HepG2 (cell line): ENCODE results near the gene OSBPL10. TPM values are rescaled to one million over a fixed set of nuclear protein-coding genes. Genes with fewer than 3 reads are reported as not detected.

Experiments
- ATAC-seq: fragments of 200-7000 bp; cut with Tn5 transposase; 3 replicates; pipeline ENCODE4 v1.9.1; 2020; ENCODE audit warnings: mild to moderate bottlenecking, moderate library complexity
- BruUV-seq: library from RNA; stranded (reverse); fragments of 400-500 nt; replicated peaks from 2 replicates; lab custom pipeline; 2021; lab: Mats Ljungman, UMichigan
- CTCF ChIA-PET: fragments of 300-600 bp; formaldehyde crosslinking; extraction: SDS; loops from one replicate; lab custom pipeline; 2021; ENCODE audit warnings: low total read pairs, inconsistent platforms, low intra/inter-chr PET ratio; lab: Yijun Ruan, JAX
- POLR2A ChIA-PET: fragments of 350-600 bp; sonication (Branson Sonifier 250); formaldehyde crosslinking; loops from one replicate; lab custom pipeline; 2020; ENCODE audit warnings: antibody characterized with exemption, inconsistent platforms; lab: Yijun Ruan, JAX
- DNase-seq: peaks from one replicate; pipeline ENCODE4 v3.0.0-alpha.2; 2015; ENCODE audit warnings: low spot score
- FAIRE-seq: peaks from 3 replicates; lab custom pipeline; 2011; peaks lifted over from hg19 to GRCh38; lab: Jason Lieb, UNC
- H2AFZ ChIP-seq: one replicate; pipeline ENCODE4 v1.6.1; 2011; ENCODE audit warnings: low read length, inconsistent platforms
- H3K27ac ChIP-seq: fragments of 300-600 bp; 3 replicates; pipeline ENCODE4 v1.8.0; 2011; ENCODE audit warnings: mixed run types, mild to moderate bottlenecking, mixed read lengths, low read length, inconsistent platforms; ENCODE audit not compliant: insufficient read depth; ENCODE audit errors: extremely low read length
- H3K27me3 ChIP-seq, 2 experiments: fragments of 200-600 bp in 1 of 2; 2 replicates in 1 of 2; 3 replicates in 1 of 2; pipeline versions ENCODE4 v1.6.0 to v1.8.0; 2011; ENCODE audit warnings: low read length in 2 of 2, mild to moderate bottlenecking in 2 of 2, moderate library complexity in 2 of 2, inconsistent platforms in 1 of 2; ENCODE audit not compliant: insufficient read depth in 2 of 2, control insufficient read depth in 1 of 2
- H3K36me3 ChIP-seq, 2 experiments: fragments of 200-600 bp in 1 of 2; replicated peaks in 1 of 2; 2 replicates in 1 of 2; 3 replicates in 1 of 2; pipeline versions ENCODE4 v1.5.1 to v1.8.0; 2011; ENCODE audit warnings: low read length in 2 of 2, inconsistent platforms in 1 of 2; ENCODE audit not compliant: insufficient read depth in 2 of 2, control insufficient read depth in 1 of 2
- H3K4me1 ChIP-seq: 2 replicates; pipeline ENCODE4 v1.5.1; 2012; ENCODE audit warnings: low read length, inconsistent platforms; ENCODE audit not compliant: insufficient read depth
- H3K4me2 ChIP-seq: 2 replicates; pipeline ENCODE4 v1.6.0; 2011; ENCODE audit warnings: low read depth, low read length, inconsistent platforms
- H3K4me3 ChIP-seq, 3 experiments: fragments of 200-600 bp in 1 of 3; sonication (generic), shearing (Covaris generic) in 1 of 3; replicated peaks in 1 of 3; 2 replicates each; pipeline ENCODE4 v1.5.1; 2011 to 2016; ENCODE audit warnings: low read length in 3 of 3, inconsistent platforms in 2 of 3, low read depth in 2 of 3, mild to moderate bottlenecking in 2 of 3, control low read depth in 1 of 3, mixed read lengths in 1 of 3; ENCODE audit not compliant: insufficient read depth in 1 of 3
- H3K79me2 ChIP-seq: one replicate; pipeline ENCODE4 v1.6.1; 2011; ENCODE audit warnings: low read length, inconsistent platforms; ENCODE audit not compliant: insufficient read depth
- H3K9ac ChIP-seq: 2 replicates; pipeline ENCODE4 v1.6.0; 2011; ENCODE audit warnings: mild to moderate bottlenecking, low read depth, low read length, inconsistent platforms; ENCODE audit not compliant: insufficient read depth
- H3K9me3 ChIP-seq: 2 replicates; pipeline ENCODE4 v1.5.1; 2012; ENCODE audit warnings: mild to moderate bottlenecking, low read length
- H4K20me1 ChIP-seq: 2 replicates; pipeline ENCODE4 v1.6.0; 2011; ENCODE audit warnings: inconsistent platforms, mild to moderate bottlenecking, low read length, moderate library complexity; ENCODE audit not compliant: insufficient read depth
- CC2D1A ChIP-seq: sonication (generic); formaldehyde crosslinking; IDR thresholded peaks from 2 replicates; pipeline ENCODE4 v1.8.1; 2023; ENCODE audit warnings: mild to moderate bottlenecking, missing genetic modification reagents
- CCAR2 ChIP-seq: fragments of 200-400 bp; formaldehyde crosslinking; optimal IDR thresholded peaks from 2 replicates; pipeline ENCODE3; 2018; ENCODE audit warnings: low read depth, mild to moderate bottlenecking, low read length, moderate library complexity
- EHMT2 ChIP-seq: fragments of 200-600 bp; sonication (generic); IDR thresholded peaks from 2 replicates; pipeline ENCODE4 v1.7.0; 2017; ENCODE audit warnings: antibody characterized with exemption, low read depth, low read length, borderline replicate concordance
- ETV6 ChIP-seq: sonication (generic); formaldehyde crosslinking; conservative IDR thresholded peaks from 2 replicates; pipeline ENCODE4 v1.4.0; 2020; ENCODE audit warnings: missing genetic modification reagents
- FOXA3 ChIP-seq: IDR thresholded peaks from 2 replicates; pipeline ENCODE4 v1.6.1; 2016; ENCODE audit warnings: missing genetic modification reagents, missing compliant biosample characterization
- HMG20A ChIP-seq: IDR thresholded peaks from 2 replicates; pipeline ENCODE4 v1.6.1; 2016; ENCODE audit warnings: borderline replicate concordance
- MAFF ChIP-seq: IDR thresholded peaks from 2 replicates; pipeline ENCODE4 v1.6.1; 2011; ENCODE audit warnings: low read depth, low read length, improper control_type of control experiment
- NR2F6 ChIP-seq, 2 experiments: IDR thresholded peaks; 2 replicates each; pipeline ENCODE4 v1.6.1; 2016; ENCODE audit warnings: antibody characterized with exemption in 1 of 2, mild to moderate bottlenecking in 1 of 2
- ZNF230 ChIP-seq: sonication (generic); formaldehyde crosslinking; IDR thresholded peaks from 2 replicates; pipeline ENCODE4 v1.4.0; 2020; ENCODE audit warnings: mild to moderate bottlenecking, missing genetic modification reagents
- ZNF382 ChIP-seq: sonication (generic); formaldehyde crosslinking; IDR thresholded peaks from 2 replicates; pipeline ENCODE4 v1.5.0; 2020; ENCODE audit warnings: missing genetic modification reagents, mild to moderate bottlenecking, borderline replicate concordance
- ZNF558 ChIP-seq: sonication (generic); formaldehyde crosslinking; IDR thresholded peaks from 2 replicates; pipeline ENCODE4 v1.9.0; 2022; ENCODE audit warnings: mild to moderate bottlenecking, missing genetic modification reagents, borderline replicate concordance
- ZNF672 ChIP-seq: sonication (generic); formaldehyde crosslinking; IDR thresholded peaks from 2 replicates; pipeline ENCODE4 v1.8.1; 2022; ENCODE audit warnings: missing genetic modification reagents
- WGBS: methylation state at CpG from one replicate; pipeline ENCODE4 v1.1.6; 2017; ENCODE audit warnings: low lambda C conversion rate; 5-methylcytosine and 5-hydroxymethylcytosine counted together
- in situ Hi-C: cut with HindIII; loops from 2 replicates; pipeline ENCODE4 v1.10.0; 2017; ENCODE audit warnings: low pct_unique_long_range_greater_than_20kb; ENCODE audit not compliant: extremely low pct_ligation_motif_present
- intact Hi-C: fragments of 100-400 bp; cut with micrococcal nuclease; formaldehyde crosslinking; loops from one replicate; pipeline ENCODE4 v1.10.0; 2022; ENCODE audit not compliant: unreplicated experiment
- polyA plus RNA-seq, 8 experiments: library from polyadenylated mRNA; depleted of rRNA in 3 of 8; stranded (reverse) in 7 of 8; unstranded in 1 of 8; fragments of >200 nt; fragmentation: Illumina TruSeq in 4 of 8; extraction: Trizol in 4 of 8; gene quantifications; 2 replicates each; pipeline versions ENCODE4 v1.2.1 to v1.2.3, GENCODE V29; 2011 to 2016; ENCODE audit warnings: low read depth in 4 of 8, missing spikeins in 1 of 8, mixed read lengths in 1 of 8; ENCODE audit not compliant: insufficient read depth in 1 of 8
- total RNA-seq, 5 experiments: library from RNA; depleted of rRNA; stranded (reverse); fragments of >200 nt; fragmentation: Illumina TruSeq; extraction: Trizol; gene quantifications; 2 replicates each; pipeline ENCODE4 v1.2.3, GENCODE V29; 2016; ENCODE audit warnings: low read depth in 1 of 5
- TF ChIP-seq, protein P1 (sequence below): sonication (generic); formaldehyde crosslinking; IDR thresholded peaks from 2 replicates; pipeline ENCODE4 v1.8.0; 2022; ENCODE audit warnings: mild to moderate bottlenecking, missing genetic modification reagents; ENCODE audit not compliant: insufficient replicate concordance
- TF ChIP-seq, protein P2 (sequence below): sonication (generic); formaldehyde crosslinking; IDR thresholded peaks from 2 replicates; pipeline ENCODE4 v1.5.0; 2020; ENCODE audit warnings: mild to moderate bottlenecking, missing genetic modification reagents, borderline replicate concordance
- TF ChIP-seq, protein P3 (sequence below): IDR thresholded peaks from 2 replicates; pipeline ENCODE4 v1.6.1; 2016; ENCODE audit warnings: low read depth, borderline replicate concordance
- TF ChIP-seq, protein P4 (sequence below): sonication (generic); formaldehyde crosslinking; IDR thresholded peaks from 2 replicates; pipeline ENCODE4 v1.8.1; 2022; ENCODE audit warnings: mild to moderate bottlenecking, missing genetic modification reagents

The OSBPL10 gene
- total and polyA plus RNA-seq, 2 of the 13 experiments (the other 11 are each of a cell fraction or from before 2014, with no cell fraction given) = 10.3 to 28.6 TPM

DNA sequence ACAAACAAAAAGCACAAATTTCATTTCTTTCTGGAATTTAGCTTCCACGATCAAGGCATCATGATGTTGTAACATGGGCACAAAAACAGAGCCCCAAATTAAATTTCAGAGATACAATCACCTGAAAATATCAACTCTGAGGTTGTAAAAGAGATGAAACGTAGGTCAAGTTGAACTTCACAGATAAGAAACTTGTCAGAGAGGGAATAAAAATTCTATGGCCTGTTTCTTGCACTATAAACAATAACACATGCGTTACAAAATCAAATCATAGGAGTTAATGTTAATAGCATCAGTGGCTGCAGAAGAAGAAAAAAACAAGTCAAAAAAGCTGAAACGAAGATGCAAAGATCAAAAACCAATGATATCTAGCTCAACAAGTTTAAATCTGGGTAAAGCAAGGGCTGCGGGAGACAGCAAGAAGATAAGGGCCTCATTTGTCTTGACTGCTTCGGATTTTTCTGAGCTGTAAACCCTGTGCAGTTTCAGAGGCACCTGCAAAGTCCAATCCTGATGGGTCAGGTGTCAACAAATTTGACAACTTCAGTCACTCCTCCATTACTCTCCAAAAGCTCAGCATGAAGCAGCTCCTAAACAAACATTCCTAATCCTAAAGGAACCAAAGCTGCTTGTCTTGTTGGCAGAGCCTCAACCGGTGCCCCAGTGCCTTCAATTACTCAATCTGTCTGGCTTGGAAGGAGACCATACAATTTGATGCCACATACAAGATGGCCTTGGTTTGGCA lies 228.6 kb downstream of the OSBPL10 start (continued):
- TF ChIP-seq EHMT2 (no peak), NR2F6 (IDR thresholded peaks at IDR 0.05) (no peak), NR2F6 (CRISPR knock-in tag; IDR thresholded peaks at IDR 0.05) (no peak), CCAR2 (no peak)

DNA sequence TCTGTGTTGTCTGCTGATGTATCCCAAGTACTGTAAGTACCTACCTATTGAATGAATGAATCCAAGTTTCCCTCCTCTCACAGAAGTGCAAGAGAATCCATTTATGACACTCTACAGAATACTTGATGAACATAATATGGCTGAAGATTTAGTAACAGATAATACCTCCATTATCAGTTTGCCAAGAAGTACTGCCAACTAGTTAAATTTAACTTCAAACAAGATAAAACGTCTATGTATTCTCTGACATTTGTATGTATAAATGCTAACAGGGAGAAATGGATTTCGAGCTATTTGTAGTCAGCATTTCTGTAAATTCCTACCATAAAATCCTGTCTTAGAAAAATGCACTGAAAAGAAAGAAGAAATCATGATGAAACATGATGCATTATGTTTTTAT lies 230.7 kb downstream of the OSBPL10 start:
- 86% methylated on average over 2 of the region's 2 CpGs for WGBS
- FAIRE-seq = no peak
- H4K20me1 ChIP-seq = no peaks in the 10 kb centered on the region
- H3K79me2 ChIP-seq = no peaks in the 10 kb centered on the region
- H3K27me3 ChIP-seq = no peaks in the 10 kb centered on the region
- in situ Hi-C loops = no loop called here
- no peak for ATAC-seq
- no peaks in the 10 kb centered on the region for H3K9me3 ChIP-seq
- no peak overlapping the region for H3K4me3 ChIP-seq
- H3K36me3 ChIP-seq = peaks cover 6 to 13% of the 10 kb centered on the region in 2 experiments; a peak in 3 of 5 replicates
- TF ChIP-seq ZNF558 (CRISPR knock-in tag) (no peak), CC2D1A (no peak), ETV6 (CRISPR knock-in tag) (no peak), ZNF230 (CRISPR knock-in tag) (no peak), MAFF (no peak), ZNF382 (no peak), HMG20A (no peak), FOXA3 (CRISPR knock-in tag) (no peak), ZNF672 (CRISPR knock-in tag) (no peak)
- TF ChIP-seq, protein P1, sequence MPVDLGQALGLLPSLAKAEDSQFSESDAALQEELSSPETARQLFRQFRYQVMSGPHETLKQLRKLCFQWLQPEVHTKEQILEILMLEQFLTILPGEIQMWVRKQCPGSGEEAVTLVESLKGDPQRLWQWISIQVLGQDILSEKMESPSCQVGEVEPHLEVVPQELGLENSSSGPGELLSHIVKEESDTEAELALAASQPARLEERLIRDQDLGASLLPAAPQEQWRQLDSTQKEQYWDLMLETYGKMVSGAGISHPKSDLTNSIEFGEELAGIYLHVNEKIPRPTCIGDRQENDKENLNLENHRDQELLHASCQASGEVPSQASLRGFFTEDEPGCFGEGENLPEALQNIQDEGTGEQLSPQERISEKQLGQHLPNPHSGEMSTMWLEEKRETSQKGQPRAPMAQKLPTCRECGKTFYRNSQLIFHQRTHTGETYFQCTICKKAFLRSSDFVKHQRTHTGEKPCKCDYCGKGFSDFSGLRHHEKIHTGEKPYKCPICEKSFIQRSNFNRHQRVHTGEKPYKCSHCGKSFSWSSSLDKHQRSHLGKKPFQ (CRISPR knock-in tag) = no peak
- TF ChIP-seq, protein P2, sequence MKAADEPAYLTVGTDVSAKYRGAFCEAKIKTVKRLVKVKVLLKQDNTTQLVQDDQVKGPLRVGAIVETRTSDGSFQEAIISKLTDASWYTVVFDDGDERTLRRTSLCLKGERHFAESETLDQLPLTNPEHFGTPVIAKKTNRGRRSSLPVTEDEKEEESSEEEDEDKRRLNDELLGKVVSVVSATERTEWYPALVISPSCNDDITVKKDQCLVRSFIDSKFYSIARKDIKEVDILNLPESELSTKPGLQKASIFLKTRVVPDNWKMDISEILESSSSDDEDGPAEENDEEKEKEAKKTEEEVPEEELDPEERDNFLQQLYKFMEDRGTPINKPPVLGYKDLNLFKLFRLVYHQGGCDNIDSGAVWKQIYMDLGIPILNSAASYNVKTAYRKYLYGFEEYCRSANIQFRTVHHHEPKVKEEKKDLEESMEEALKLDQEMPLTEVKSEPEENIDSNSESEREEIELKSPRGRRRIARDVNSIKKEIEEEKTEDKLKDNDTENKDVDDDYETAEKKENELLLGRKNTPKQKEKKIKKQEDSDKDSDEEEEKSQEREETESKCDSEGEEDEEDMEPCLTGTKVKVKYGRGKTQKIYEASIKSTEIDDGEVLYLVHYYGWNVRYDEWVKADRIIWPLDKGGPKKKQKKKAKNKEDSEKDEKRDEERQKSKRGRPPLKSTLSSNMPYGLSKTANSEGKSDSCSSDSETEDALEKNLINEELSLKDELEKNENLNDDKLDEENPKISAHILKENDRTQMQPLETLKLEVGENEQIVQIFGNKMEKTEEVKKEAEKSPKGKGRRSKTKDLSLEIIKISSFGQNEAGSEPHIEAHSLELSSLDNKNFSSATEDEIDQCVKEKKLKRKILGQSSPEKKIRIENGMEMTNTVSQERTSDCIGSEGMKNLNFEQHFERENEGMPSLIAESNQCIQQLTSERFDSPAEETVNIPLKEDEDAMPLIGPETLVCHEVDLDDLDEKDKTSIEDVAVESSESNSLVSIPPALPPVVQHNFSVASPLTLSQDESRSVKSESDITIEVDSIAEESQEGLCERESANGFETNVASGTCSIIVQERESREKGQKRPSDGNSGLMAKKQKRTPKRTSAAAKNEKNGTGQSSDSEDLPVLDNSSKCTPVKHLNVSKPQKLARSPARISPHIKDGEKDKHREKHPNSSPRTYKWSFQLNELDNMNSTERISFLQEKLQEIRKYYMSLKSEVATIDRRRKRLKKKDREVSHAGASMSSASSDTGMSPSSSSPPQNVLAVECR (CRISPR knock-in tag) = no peak
- TF ChIP-seq, protein P3, sequence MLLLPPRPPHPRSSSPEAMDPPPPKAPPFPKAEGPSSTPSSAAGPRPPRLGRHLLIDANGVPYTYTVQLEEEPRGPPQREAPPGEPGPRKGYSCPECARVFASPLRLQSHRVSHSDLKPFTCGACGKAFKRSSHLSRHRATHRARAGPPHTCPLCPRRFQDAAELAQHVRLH = no peak
- TF ChIP-seq, protein P4, sequence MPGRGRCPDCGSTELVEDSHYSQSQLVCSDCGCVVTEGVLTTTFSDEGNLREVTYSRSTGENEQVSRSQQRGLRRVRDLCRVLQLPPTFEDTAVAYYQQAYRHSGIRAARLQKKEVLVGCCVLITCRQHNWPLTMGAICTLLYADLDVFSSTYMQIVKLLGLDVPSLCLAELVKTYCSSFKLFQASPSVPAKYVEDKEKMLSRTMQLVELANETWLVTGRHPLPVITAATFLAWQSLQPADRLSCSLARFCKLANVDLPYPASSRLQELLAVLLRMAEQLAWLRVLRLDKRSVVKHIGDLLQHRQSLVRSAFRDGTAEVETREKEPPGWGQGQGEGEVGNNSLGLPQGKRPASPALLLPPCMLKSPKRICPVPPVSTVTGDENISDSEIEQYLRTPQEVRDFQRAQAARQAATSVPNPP (CRISPR knock-in tag) = no peak
- TF ChIP-seq, all 625 proteins: peak for 0
- ChIA-PET POLR2A (no interaction called here), CTCF (no interaction called here)
- DNase-seq = no peak
- BruUV-seq = no TSS peak
- Histone ChIP-seq H3K4me1 (peaks cover 8% of the 10 kb centered on the region), H3K9ac (no peak overlapping the region), H3K4me2 (no peak overlapping the region), H2AFZ (no peak overlapping the region), H3K27ac (no peak overlapping the region)
- intact Hi-C loops = no loop called here
